SK-N-SH treated with all-trans-retinoic acid at 6 μM for 48 hours (cell line): Measurements from ENCODE around the gene RPUSD4.

ENCODE experiments used
- ATAC-seq: fragments of 200-7000 bp; cut with Tn5 transposase; 3 replicates; pipeline ENCODE4 v1.9.1; 2020; ENCODE audit warnings: mild to moderate bottlenecking, moderate library complexity
- CREB5 ChIP-seq: fragments of 250-450 bp; sonication (Bioruptor Pico); IDR thresholded peaks from 2 replicates; pipeline ENCODE4 v1.5.1; 2020; ENCODE audit warnings: low read depth, mild to moderate bottlenecking, moderate library complexity
- CSRNP3 ChIP-seq: fragments of 250-450 bp; sonication (Bioruptor Pico); IDR thresholded peaks from 2 replicates; pipeline ENCODE4 v1.5.1; 2021; ENCODE audit warnings: mild to moderate bottlenecking, moderate library complexity
- ESRRG ChIP-seq: fragments of 250-450 bp; sonication (Bioruptor Pico); IDR thresholded peaks from 2 replicates; pipeline ENCODE4 v1.6.1; 2021; ENCODE audit warnings: mild to moderate bottlenecking
- GLIS3 ChIP-seq: fragments of 250-450 bp; sonication (Bioruptor Pico); IDR thresholded peaks from 2 replicates; pipeline ENCODE4 v1.5.0; 2020; ENCODE audit warnings: mild to moderate bottlenecking, moderate library complexity
- ISL1 ChIP-seq: fragments of 250-450 bp; sonication (Bioruptor Pico); IDR thresholded peaks from 2 replicates; pipeline ENCODE4 v2.1.2; 2022; ENCODE audit warnings: mild to moderate bottlenecking, moderate library complexity
- PATZ1 ChIP-seq: fragments of 250-450 bp; sonication (Bioruptor Pico); IDR thresholded peaks from 2 replicates; pipeline ENCODE4 v1.8.0; 2020; ENCODE audit warnings: mild to moderate bottlenecking, moderate library complexity, borderline replicate concordance
- POU6F1 ChIP-seq: fragments of 250-450 bp; sonication (Bioruptor Pico); IDR thresholded peaks from 2 replicates; pipeline ENCODE4 v1.8.0; 2021; ENCODE audit warnings: low read depth, mild to moderate bottlenecking, moderate library complexity, borderline replicate concordance
- PPARA ChIP-seq: fragments of 250-450 bp; sonication (Bioruptor Pico); IDR thresholded peaks from 2 replicates; pipeline ENCODE4 v1.5.0; 2020; ENCODE audit warnings: mild to moderate bottlenecking, borderline replicate concordance
- TCF4 ChIP-seq: fragments of 250-450 bp; sonication (Bioruptor Pico); IDR thresholded peaks from 2 replicates; pipeline ENCODE4 v1.8.0; 2021; ENCODE audit warnings: mild to moderate bottlenecking, moderate library complexity, borderline replicate concordance
- TSHZ2 ChIP-seq: fragments of 250-450 bp; sonication (Bioruptor Pico); IDR thresholded peaks from 2 replicates; pipeline ENCODE4 v1.5.0; 2020; ENCODE audit warnings: mild to moderate bottlenecking, moderate library complexity
- ZFP3 ChIP-seq: fragments of 250-450 bp; sonication (Bioruptor Pico); IDR thresholded peaks from 2 replicates; pipeline ENCODE4 v1.5.0; 2020; ENCODE audit warnings: mild to moderate bottlenecking, moderate library complexity
- ZFP30 ChIP-seq: fragments of 450-650 bp; formaldehyde crosslinking; IDR thresholded peaks from 2 replicates; pipeline ENCODE4 v1.5.0; 2022; ENCODE audit warnings: mild to moderate bottlenecking, moderate library complexity
- ZNF565 ChIP-seq: fragments of 450-650 bp; formaldehyde crosslinking; conservative IDR thresholded peaks from 2 replicates; pipeline ENCODE4 v1.5.0; 2020; ENCODE audit warnings: low read depth, mild to moderate bottlenecking, moderate library complexity
- ZNF70 ChIP-seq: fragments of 450-650 bp; formaldehyde crosslinking; IDR thresholded peaks from 2 replicates; pipeline ENCODE4 v1.5.0; 2020; ENCODE audit warnings: mild to moderate bottlenecking, moderate library complexity
- ZNF8 ChIP-seq: fragments of 450-650 bp; formaldehyde crosslinking; IDR thresholded peaks from 2 replicates; pipeline ENCODE4 v1.5.0; 2020; ENCODE audit warnings: mild to moderate bottlenecking, moderate library complexity

Gene RPUSD4

GRCh38 chr11:126160345-126161022 lies 51.0 kb downstream of the RPUSD4 start:
- ATAC-seq, result no peak
- TF ChIP-seq ESRRG (CRISPR knock-in tag) (no peak), PATZ1 (CRISPR knock-in tag) (no peak), TSHZ2 (no peak)

DNA sequence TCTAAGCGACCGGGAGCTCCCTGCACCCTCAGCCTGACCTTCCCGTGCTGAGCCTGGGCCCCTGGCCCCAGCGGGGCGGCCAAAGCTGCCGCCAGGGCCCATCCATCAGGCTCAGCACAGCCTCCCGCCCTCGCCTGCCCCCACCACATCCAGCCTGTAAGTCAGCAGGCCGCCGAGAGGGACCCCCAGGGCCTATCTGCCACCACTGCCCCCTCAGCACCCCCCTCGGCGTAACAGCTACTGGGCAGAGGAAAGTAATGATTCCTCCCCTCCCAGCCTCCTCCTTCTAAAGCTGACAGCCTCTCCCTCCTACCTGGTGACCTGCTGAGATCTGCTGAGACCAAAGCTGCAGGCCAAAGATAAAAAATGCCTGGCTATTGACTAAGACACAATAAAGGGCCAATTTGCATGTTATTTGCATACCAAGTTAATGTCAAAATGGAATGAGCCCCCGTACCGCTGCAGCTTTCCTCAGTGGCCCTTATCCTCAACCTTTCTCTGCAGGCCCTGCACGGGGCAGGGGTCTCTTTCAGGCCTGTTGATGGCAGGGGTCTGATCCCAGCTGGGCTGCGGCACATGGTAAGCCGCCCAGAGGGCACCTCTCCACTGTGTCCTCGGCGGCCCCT lies 51.6 kb downstream of the RPUSD4 start:
- ATAC-seq, result no peak
- TF ChIP-seq ZNF565 (CRISPR knock-in tag), result no peak
- no peak for TF ChIP-seq ISL1

DNA sequence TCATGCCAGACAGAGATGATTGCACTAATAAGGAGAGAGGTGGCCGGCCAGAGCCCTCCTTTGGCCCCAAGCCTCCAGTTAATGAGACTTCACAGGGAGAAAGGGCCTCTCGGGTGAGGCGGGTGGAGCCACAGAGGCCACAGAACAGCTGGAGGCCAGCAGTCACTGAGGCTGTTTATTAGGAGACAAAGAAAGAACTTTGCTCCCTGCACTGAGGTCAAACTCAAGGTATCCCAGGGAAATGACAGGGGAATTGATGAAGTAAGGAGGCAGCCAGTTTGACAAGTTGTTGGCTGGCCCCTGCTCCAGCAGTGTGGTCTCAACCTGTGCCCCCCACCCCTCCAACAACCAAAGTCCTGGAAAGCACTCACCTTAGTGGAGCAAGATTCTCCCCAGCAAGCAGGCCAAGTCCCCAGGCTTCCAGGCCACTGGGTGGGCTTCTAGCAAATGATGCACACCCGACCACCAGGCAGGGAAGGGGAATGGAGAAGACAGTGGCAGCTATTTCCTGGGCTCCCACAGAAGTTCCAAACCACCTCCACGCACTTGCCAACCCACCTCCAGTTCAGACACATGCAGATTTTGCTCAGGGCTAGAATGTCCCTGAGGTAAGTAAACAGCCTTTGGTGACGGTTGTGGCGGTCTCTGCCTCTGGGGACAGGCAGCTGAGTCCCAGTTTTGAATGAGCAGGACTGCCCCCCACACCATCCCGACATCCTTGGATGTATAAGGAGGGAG lies 53.2 kb downstream of the RPUSD4 start:
- ATAC-seq, result no peak
- TF ChIP-seq ESRRG (CRISPR knock-in tag) (no peak), TSHZ2 (no peak), ZNF565 (CRISPR knock-in tag) (no peak), ZNF70 (CRISPR knock-in tag) (no peak), GLIS3 (CRISPR knock-in tag) (no peak), PPARA (CRISPR knock-in tag) (no peak), TCF4 (no peak), CSRNP3 (CRISPR knock-in tag) (no peak), ZFP30 (CRISPR knock-in tag) (no peak), ISL1 (no peak), CREB5 (CRISPR knock-in tag) (no peak)
- TF ChIP-seq, all 23 proteins: peak for 0

DNA sequence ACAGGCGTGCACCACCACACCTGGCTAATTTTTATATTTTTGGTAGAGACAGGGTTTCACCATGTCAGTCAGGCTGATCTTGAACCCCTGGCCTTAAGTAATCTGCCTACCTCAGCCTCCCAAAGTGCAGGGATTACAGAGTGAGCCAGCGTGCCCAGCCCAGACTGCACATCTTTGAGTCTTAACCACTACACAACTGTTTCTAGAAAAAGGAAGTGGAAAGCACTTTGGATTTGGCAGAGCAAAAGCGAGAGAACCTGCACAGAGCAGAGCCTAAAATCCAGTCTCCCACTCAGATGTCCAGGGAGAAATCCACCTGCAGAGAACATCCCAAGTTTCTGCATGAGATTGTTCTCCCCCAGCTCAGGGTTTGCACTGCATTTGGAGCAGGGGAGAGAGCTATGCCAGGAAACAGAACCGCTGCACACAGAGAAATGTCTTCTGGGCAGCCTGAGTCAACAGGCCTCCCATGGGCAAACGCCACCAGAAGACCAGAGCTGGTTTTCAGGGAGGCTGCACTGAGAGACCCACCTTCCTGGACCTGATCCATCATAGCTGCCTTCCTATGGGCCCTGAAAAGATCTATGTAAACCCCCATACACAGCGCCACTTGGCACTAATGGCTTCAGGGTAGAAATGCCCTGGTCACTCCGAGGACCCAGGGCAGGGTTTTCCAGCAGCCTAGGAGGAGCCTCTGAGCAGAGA lies 54.0 kb downstream of the RPUSD4 start:
- no peak for ATAC-seq
- TF ChIP-seq ZFP3 (CRISPR knock-in tag) (no peak), TCF4 (no peak), PPARA (CRISPR knock-in tag) (no peak), CSRNP3 (CRISPR knock-in tag) (no peak), ZNF8 (CRISPR knock-in tag) (no peak), POU6F1 (CRISPR knock-in tag) (no peak), PATZ1 (CRISPR knock-in tag) (no peak)
